Breast epithelium (tissue), 4 donors: Measurements from ENCODE around the gene KLHL3. TPM values are rescaled to one million over a fixed set of nuclear protein-coding genes. Genes with fewer than 3 reads are reported as not detected.

Source experiments
- DNase-seq, 2 donors: peaks; one replicate each; pipeline ENCODE4 v3.0.0-alpha.2; 2019; ENCODE audit warnings: low spot score in 2 of 2
- H3K27ac ChIP-seq, 2 donors: fragments of 200-600 bp; sonication (generic) in 1 of 2; one replicate each; pipeline ENCODE4 v1.5.1; 2016 to 2019; ENCODE audit warnings: mild to moderate bottlenecking in 1 of 2
- H3K27me3 ChIP-seq, 2 donors: fragments of 200-600 bp; sonication (generic) in 1 of 2; one replicate each; pipeline versions ENCODE4 v1.5.1 to v1.6.0; 2017 to 2019; ENCODE audit warnings: control low read depth in 1 of 2, mild to moderate bottlenecking in 1 of 2
- H3K36me3 ChIP-seq: fragments of 200-600 bp; one replicate; pipeline ENCODE4 v1.5.1; 2019
- H3K4me1 ChIP-seq, 2 donors: fragments of 200-600 bp; sonication (generic); one replicate each; pipeline ENCODE4 v1.5.1; 2016 to 2019; ENCODE audit warnings: control low read depth in 1 of 2
- H3K4me3 ChIP-seq, 3 donors: fragments of 200-600 bp; sonication (generic); 1 replicate in 2 of 3; 2 replicates in 1 of 3; pipeline ENCODE4 v1.5.1; 2016 to 2019; ENCODE audit warnings: mild to moderate bottlenecking in 3 of 3, moderate library complexity in 2 of 3
- H3K9me3 ChIP-seq, 2 donors: fragments of 200-600 bp; sonication (generic) in 1 of 2; one replicate each; pipeline ENCODE4 v1.5.1; 2016 to 2019; ENCODE audit warnings: control low read depth in 1 of 2
- CTCF ChIP-seq, 3 donors: fragments of 450-650 bp; IDR thresholded peaks; one replicate each; pipeline ENCODE4 v1.5.1; 2016 to 2017; ENCODE audit warnings: antibody characterized with exemption in 3 of 3, mild to moderate bottlenecking in 3 of 3, moderate library complexity in 3 of 3
- POLR2A ChIP-seq: fragments of 450-650 bp; IDR thresholded peaks from one replicate; pipeline ENCODE4 v1.6.1; 2016; ENCODE audit warnings: antibody characterized with exemption, mild to moderate bottlenecking, moderate library complexity
- POLR2AphosphoS5 ChIP-seq, 3 donors: sonication (generic); formaldehyde crosslinking; IDR thresholded peaks; one replicate each; pipeline ENCODE4 v1.6.1; 2017; ENCODE audit warnings: antibody characterized with exemption in 3 of 3
- intact Hi-C: fragments of 100-400 bp; cut with DNase I; formaldehyde crosslinking; loops from one replicate; pipeline ENCODE4 v1.15.1; 2023; ENCODE audit warnings: low total_unique reads
- total RNA-seq, 3 donors: library from RNA; depleted of rRNA; stranded (reverse); fragments of >200 nt; gene quantifications; one replicate each; pipeline ENCODE4 v1.1.0, GENCODE V29; 2016

KLHL3 gene
- total RNA-seq, 3 donors from 2014 or later, result 4.5 to 11.7 (median 4.9) TPM

GRCh38 chr5:137602721-137603273 lies 133.1 kb downstream of the KLHL3 start:
- Histone ChIP-seq H3K27ac (no peak overlapping the region), H3K4me1 (no peaks in the 10 kb centered on the region), H3K4me3 (no peak overlapping the region), H3K27me3 (no peaks in the 10 kb centered on the region), H3K9me3 (no peaks in the 10 kb centered on the region), H3K36me3 (no peaks in the 10 kb centered on the region)
- DNase-seq, result no peak
- intact Hi-C loops, result no loop called here
- TF ChIP-seq CTCF (IDR thresholded peaks at IDR 0.05) (no peak), POLR2A (no peak)

- Histone ChIP-seq H3K27ac (no peak overlapping the region), H3K27me3 (no peaks in the 10 kb centered on the region), H3K36me3 (no peaks in the 10 kb centered on the region)
Measured at GRCh38 chr5:137600721-137601360, 135.0 kb downstream of the KLHL3 start.

GRCh38 chr5:137599457-137599856 lies 136.4 kb downstream of the KLHL3 start:
- no peaks in the 10 kb centered on the region for H3K4me1 ChIP-seq
- intact Hi-C loops, result no loop called here
- no peak overlapping the region for H3K27ac ChIP-seq
- H3K4me3 ChIP-seq, result no peak overlapping the region
- no peaks in the 10 kb centered on the region for H3K36me3 ChIP-seq
- no peaks in the 10 kb centered on the region for H3K27me3 ChIP-seq
- TF ChIP-seq POLR2A (no peak), POLR2AphosphoS5 (IDR thresholded peaks at IDR 0.05) (no peak), CTCF (IDR thresholded peaks at IDR 0.05) (no peak)
- no peak for DNase-seq
- H3K9me3 ChIP-seq, result no peaks in the 10 kb centered on the region

More at GRCh38 chr5:137600721-137601360, 135.0 kb downstream of the KLHL3 start:
- H3K4me3 ChIP-seq, result no peak overlapping the region
- no peak for DNase-seq
- H3K9me3 ChIP-seq, result no peaks in the 10 kb centered on the region
- intact Hi-C loops, result no loop called here
- TF ChIP-seq POLR2AphosphoS5 (IDR thresholded peaks at IDR 0.05) (no peak), POLR2A (no peak), CTCF (IDR thresholded peaks at IDR 0.05) (no peak)
- no peaks in the 10 kb centered on the region for H3K4me1 ChIP-seq

- no peaks in the 10 kb centered on the region for H3K36me3 ChIP-seq
- H3K4me1 ChIP-seq, result no peaks in the 10 kb centered on the region
- no peaks in the 10 kb centered on the region for H3K27me3 ChIP-seq
- TF ChIP-seq POLR2A (no peak), POLR2AphosphoS5 (IDR thresholded peaks at IDR 0.05) (no peak)
- H3K27ac ChIP-seq, result no peak overlapping the region
- no peak overlapping the region for H3K4me3 ChIP-seq
- intact Hi-C loops, result no loop called here
- DNase-seq, result no peak
- no peaks in the 10 kb centered on the region for H3K9me3 ChIP-seq
Measured at GRCh38 chr5:137598399-137598798, 137.5 kb downstream of the KLHL3 start.

GRCh38 chr5:137596941-137597340 lies 138.9 kb downstream of the KLHL3 start:
- Histone ChIP-seq H3K4me3 (no peak overlapping the region), H3K36me3 (no peaks in the 10 kb centered on the region), H3K27ac (no peak overlapping the region), H3K9me3 (peaks cover 0 to 8% of the 10 kb centered on the region in 2 donors), H3K4me1 (no peaks in the 10 kb centered on the region), H3K27me3 (no peaks in the 10 kb centered on the region)
- intact Hi-C loops, result no loop called here
- TF ChIP-seq CTCF (IDR thresholded peaks at IDR 0.05), result no peak
- no peak for TF ChIP-seq POLR2A
- no peak for TF ChIP-seq POLR2AphosphoS5 (IDR thresholded peaks at IDR 0.05)
- DNase-seq, result no peak
